HepG2 (cell line): ENCODE data around the gene EEF1A2. TPM values are rescaled to one million over a fixed set of nuclear protein-coding genes. Genes with fewer than 3 reads are reported as not detected.

Experiments used
- CREM ChIP-seq, 2 experiments: sonication (generic) in 1 of 2; formaldehyde crosslinking in 1 of 2; IDR thresholded peaks; 2 replicates each; pipeline versions ENCODE4 v1.4.0 to v1.6.1; 2016 to 2020; ENCODE audit warnings: antibody characterized with exemption in 1 of 2, mild to moderate bottlenecking in 1 of 2, missing genetic modification reagents in 1 of 2
- GTF3A ChIP-seq: sonication (generic); formaldehyde crosslinking; conservative IDR thresholded peaks from 2 replicates; pipeline ENCODE4 v1.4.0; 2020; ENCODE audit warnings: mild to moderate bottlenecking, missing genetic modification reagents
- HOXD1 ChIP-seq: sonication (generic); formaldehyde crosslinking; IDR thresholded peaks from 2 replicates; pipeline ENCODE4 v1.5.0; 2020; ENCODE audit warnings: missing genetic modification reagents
- JUN ChIP-seq: sonication (generic); formaldehyde crosslinking; IDR thresholded peaks from 2 replicates; pipeline ENCODE4 v1.4.0; 2020; ENCODE audit warnings: mild to moderate bottlenecking, missing genetic modification reagents
- MTF2 ChIP-seq: sonication (generic); formaldehyde crosslinking; IDR thresholded peaks from 2 replicates; pipeline ENCODE4 v1.5.0; 2020; ENCODE audit warnings: missing genetic modification reagents, borderline replicate concordance
- MZF1 ChIP-seq: sonication (generic); formaldehyde crosslinking; IDR thresholded peaks from 2 replicates; pipeline ENCODE4 v1.8.1; 2023; ENCODE audit warnings: mild to moderate bottlenecking, missing genetic modification reagents, borderline replicate concordance
- NFRKB ChIP-seq: fragments of 450-650 bp; IDR thresholded peaks from 2 replicates; pipeline ENCODE4 v1.6.1; 2017
- NR2F2 ChIP-seq: IDR thresholded peaks from 2 replicates; pipeline ENCODE4 v1.6.1; 2012; ENCODE audit warnings: low read depth, inconsistent platforms, borderline replicate concordance
- PHB2 ChIP-seq: fragments of 450-650 bp; IDR thresholded peaks from 2 replicates; pipeline ENCODE4 v1.6.1; 2018; ENCODE audit not compliant: partially characterized antibody
- POGZ ChIP-seq: sonication (generic); formaldehyde crosslinking; IDR thresholded peaks from 2 replicates; pipeline ENCODE4 v1.4.0; 2020; ENCODE audit warnings: mild to moderate bottlenecking, missing genetic modification reagents
- SCMH1 ChIP-seq: sonication (generic); formaldehyde crosslinking; IDR thresholded peaks from 2 replicates; pipeline ENCODE4 v1.9.0; 2021; ENCODE audit warnings: missing genetic modification reagents, mild to moderate bottlenecking, borderline replicate concordance
- SPEN ChIP-seq: sonication (generic); formaldehyde crosslinking; IDR thresholded peaks from 2 replicates; pipeline ENCODE4 v1.5.1; 2020; ENCODE audit warnings: low read depth, mild to moderate bottlenecking, missing genetic modification reagents
- TCF7 ChIP-seq: sonication (generic); IDR thresholded peaks from 2 replicates; pipeline ENCODE4 v1.6.1; 2016; ENCODE audit warnings: antibody characterized with exemption, low read depth
- THAP11 ChIP-seq: IDR thresholded peaks from 2 replicates; pipeline ENCODE4 v1.6.1; 2016; ENCODE audit warnings: missing biosample characterization, missing genetic modification reagents
- TOE1 ChIP-seq: sonication (generic); formaldehyde crosslinking; IDR thresholded peaks from 2 replicates; pipeline ENCODE4 v1.4.0; 2020; ENCODE audit warnings: mild to moderate bottlenecking, missing genetic modification reagents
- ZNF367 ChIP-seq: sonication (generic); formaldehyde crosslinking; IDR thresholded peaks from 2 replicates; pipeline ENCODE4 v1.4.0; 2020; ENCODE audit warnings: missing genetic modification reagents, borderline replicate concordance
- ZNF382 ChIP-seq: sonication (generic); formaldehyde crosslinking; IDR thresholded peaks from 2 replicates; pipeline ENCODE4 v1.5.0; 2020; ENCODE audit warnings: missing genetic modification reagents, mild to moderate bottlenecking, borderline replicate concordance
- ZNF451 ChIP-seq: sonication (generic); formaldehyde crosslinking; IDR thresholded peaks from 2 replicates; pipeline ENCODE4 v1.5.0; 2020; ENCODE audit warnings: mild to moderate bottlenecking, missing genetic modification reagents
- ZNF577 ChIP-seq: sonication (generic); formaldehyde crosslinking; IDR thresholded peaks from 2 replicates; pipeline ENCODE4 v1.4.0; 2020; ENCODE audit warnings: mild to moderate bottlenecking, low read depth, missing genetic modification reagents, borderline replicate concordance
- ZNF639 ChIP-seq: conservative IDR thresholded peaks from 2 replicates; pipeline ENCODE4 v1.6.1; 2018; ENCODE audit warnings: missing genetic modification reagents
- ZNF644 ChIP-seq: IDR thresholded peaks from 2 replicates; pipeline ENCODE4 v1.6.1; 2016; ENCODE audit warnings: low read depth
- ZNF766 ChIP-seq: sonication (generic); formaldehyde crosslinking; IDR thresholded peaks from 2 replicates; pipeline ENCODE4 v1.5.0; 2020; ENCODE audit warnings: missing genetic modification reagents, borderline replicate concordance
- ZNF768 ChIP-seq: sonication (generic); formaldehyde crosslinking; IDR thresholded peaks from 2 replicates; pipeline ENCODE4 v1.4.0; 2020; ENCODE audit warnings: missing genetic modification reagents
- ZNF891 ChIP-seq: sonication (generic); formaldehyde crosslinking; IDR thresholded peaks from 2 replicates; pipeline ENCODE4 v1.5.0; 2020; ENCODE audit warnings: mild to moderate bottlenecking, missing genetic modification reagents
- polyA plus RNA-seq, 8 experiments: library from polyadenylated mRNA; depleted of rRNA in 3 of 8; stranded (reverse) in 7 of 8; unstranded in 1 of 8; fragments of >200 nt; fragmentation: Illumina TruSeq in 4 of 8; extraction: Trizol in 4 of 8; gene quantifications; 2 replicates each; pipeline versions ENCODE4 v1.2.1 to v1.2.3, GENCODE V29; 2011 to 2016; ENCODE audit warnings: low read depth in 4 of 8, missing spikeins in 1 of 8, mixed read lengths in 1 of 8; ENCODE audit not compliant: insufficient read depth in 1 of 8
- total RNA-seq, 5 experiments: library from RNA; depleted of rRNA; stranded (reverse); fragments of >200 nt; fragmentation: Illumina TruSeq; extraction: Trizol; gene quantifications; 2 replicates each; pipeline ENCODE4 v1.2.3, GENCODE V29; 2016; ENCODE audit warnings: low read depth in 1 of 5
- TF ChIP-seq, protein P1 (sequence below): sonication (generic); formaldehyde crosslinking; IDR thresholded peaks from 2 replicates; pipeline ENCODE4 v1.5.1; 2020; ENCODE audit warnings: mild to moderate bottlenecking, missing genetic modification reagents, borderline replicate concordance
- TF ChIP-seq, protein P2 (sequence below): sonication (generic); formaldehyde crosslinking; IDR thresholded peaks from 2 replicates; pipeline ENCODE4 v1.4.0; 2020; ENCODE audit warnings: missing genetic modification reagents, borderline replicate concordance

Gene EEF1A2
- total and polyA plus RNA-seq, 2 of the 13 experiments (the other 11 are each of a cell fraction or from before 2014, with no cell fraction given): 0.44 to 0.87 TPM

DNA sequence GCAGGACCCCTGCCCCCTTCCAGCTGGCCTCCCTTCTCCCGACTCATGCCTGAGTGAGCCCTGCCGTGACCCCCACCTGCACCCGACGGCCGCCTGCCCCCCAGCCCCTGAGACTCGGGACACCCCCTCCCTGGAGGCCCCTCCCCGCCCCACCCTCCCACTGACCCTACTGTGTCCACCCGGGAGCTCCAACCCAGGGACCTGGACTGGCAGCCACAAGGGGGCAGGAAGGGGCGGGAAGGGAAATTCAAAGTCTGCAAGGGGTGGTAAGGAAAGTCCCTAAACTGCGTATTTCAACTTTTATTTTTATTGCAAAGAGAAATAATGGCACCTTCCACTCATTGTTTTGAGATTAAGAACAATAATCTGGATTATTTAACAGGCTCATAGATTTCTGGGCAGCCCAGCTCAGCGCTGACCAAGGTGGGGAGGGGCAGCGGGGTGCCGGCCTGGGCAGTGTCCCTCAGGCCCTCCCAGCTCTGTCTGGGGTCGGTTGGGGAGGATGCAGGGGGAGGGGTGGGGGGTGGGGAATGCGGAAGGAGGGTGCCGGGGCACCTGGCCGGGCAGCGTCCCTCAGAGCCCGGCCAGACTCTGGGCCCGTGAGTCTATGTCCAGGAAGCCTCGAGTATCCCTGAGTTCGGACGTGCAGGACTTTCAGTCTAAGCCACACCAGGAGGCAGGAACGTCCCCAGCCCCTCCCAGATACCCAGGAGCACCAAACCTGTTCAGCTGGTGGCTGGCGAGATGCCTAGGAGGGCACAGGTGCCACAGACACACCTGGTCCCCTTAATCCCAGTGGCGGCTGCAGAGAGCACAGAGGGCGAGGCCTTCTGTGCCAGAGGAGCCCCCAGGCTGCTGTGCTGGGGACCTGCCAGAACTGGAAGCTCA is 39.6 kb upstream of the EEF1A2 start (continued):
- no peak for TF ChIP-seq SPEN (CRISPR knock-in tag)
- no peak; the same call in 1 of the 2 replicates for TF ChIP-seq GTF3A (CRISPR knock-in tag)
- TF ChIP-seq TOE1: no peak
- TF ChIP-seq, protein P1, sequence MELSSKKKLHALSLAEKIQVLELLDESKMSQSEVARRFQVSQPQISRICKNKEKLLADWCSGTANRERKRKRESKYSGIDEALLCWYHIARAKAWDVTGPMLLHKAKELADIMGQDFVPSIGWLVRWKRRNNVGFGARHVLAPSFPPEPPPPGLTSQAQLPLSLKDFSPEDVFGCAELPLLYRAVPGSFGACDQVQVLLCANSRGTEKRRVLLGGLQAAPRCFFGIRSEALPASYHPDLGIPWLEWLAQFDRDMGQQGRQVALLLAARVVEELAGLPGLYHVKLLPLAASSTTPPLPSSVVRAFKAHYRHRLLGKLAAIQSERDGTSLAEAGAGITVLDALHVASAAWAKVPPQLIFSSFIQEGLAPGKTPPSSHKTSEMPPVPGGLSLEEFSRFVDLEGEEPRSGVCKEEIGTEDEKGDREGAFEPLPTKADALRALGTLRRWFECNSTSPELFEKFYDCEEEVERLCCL: no peak
- TF ChIP-seq NFRKB: no peak
- no peak for TF ChIP-seq ZNF644 (CRISPR knock-in tag)
- TF ChIP-seq ZNF891: no peak
- TF ChIP-seq HOXD1 (CRISPR knock-in tag): 0 out of 2 replicates have a peak, but pooled peaks have one; percentile 2
- TF ChIP-seq CREM (IDR thresholded peaks at IDR 0.05): no peak
- TF ChIP-seq CREM (CRISPR knock-in tag; IDR thresholded peaks at IDR 0.05): no peak
- TF ChIP-seq PHB2: no peak
- TF ChIP-seq ZNF451 (CRISPR knock-in tag): 0 out of 2 replicates have a peak, but pooled peaks have one; percentile 8
- TF ChIP-seq MZF1: no peak
- TF ChIP-seq ZNF367 (CRISPR knock-in tag): no peak
- no peak for TF ChIP-seq JUN (CRISPR knock-in tag)
- TF ChIP-seq NR2F2: 0 out of 2 replicates have a peak, but pooled peaks have one; percentile 4
- TF ChIP-seq, protein P2, sequence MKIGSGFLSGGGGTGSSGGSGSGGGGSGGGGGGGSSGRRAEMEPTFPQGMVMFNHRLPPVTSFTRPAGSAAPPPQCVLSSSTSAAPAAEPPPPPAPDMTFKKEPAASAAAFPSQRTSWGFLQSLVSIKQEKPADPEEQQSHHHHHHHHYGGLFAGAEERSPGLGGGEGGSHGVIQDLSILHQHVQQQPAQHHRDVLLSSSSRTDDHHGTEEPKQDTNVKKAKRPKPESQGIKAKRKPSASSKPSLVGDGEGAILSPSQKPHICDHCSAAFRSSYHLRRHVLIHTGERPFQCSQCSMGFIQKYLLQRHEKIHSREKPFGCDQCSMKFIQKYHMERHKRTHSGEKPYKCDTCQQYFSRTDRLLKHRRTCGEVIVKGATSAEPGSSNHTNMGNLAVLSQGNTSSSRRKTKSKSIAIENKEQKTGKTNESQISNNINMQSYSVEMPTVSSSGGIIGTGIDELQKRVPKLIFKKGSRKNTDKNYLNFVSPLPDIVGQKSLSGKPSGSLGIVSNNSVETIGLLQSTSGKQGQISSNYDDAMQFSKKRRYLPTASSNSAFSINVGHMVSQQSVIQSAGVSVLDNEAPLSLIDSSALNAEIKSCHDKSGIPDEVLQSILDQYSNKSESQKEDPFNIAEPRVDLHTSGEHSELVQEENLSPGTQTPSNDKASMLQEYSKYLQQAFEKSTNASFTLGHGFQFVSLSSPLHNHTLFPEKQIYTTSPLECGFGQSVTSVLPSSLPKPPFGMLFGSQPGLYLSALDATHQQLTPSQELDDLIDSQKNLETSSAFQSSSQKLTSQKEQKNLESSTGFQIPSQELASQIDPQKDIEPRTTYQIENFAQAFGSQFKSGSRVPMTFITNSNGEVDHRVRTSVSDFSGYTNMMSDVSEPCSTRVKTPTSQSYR (CRISPR knock-in tag): peak; percentile 33; the same call in 1 of the 2 replicates
- no peak for TF ChIP-seq TCF7
- peak; percentile 9; the same call in 1 of the 2 replicates for TF ChIP-seq ZNF639 (CRISPR knock-in tag)
- TF ChIP-seq ZNF766 (CRISPR knock-in tag): no peak; the same call in 1 of the 2 replicates
- peak; percentile 11; the same call in 1 of the 2 replicates for TF ChIP-seq ZNF768 (CRISPR knock-in tag)
- TF ChIP-seq THAP11 (CRISPR knock-in tag): no peak
- TF ChIP-seq ZNF382 (CRISPR knock-in tag): no peak
- TF ChIP-seq MTF2 (CRISPR knock-in tag): no peak
- TF ChIP-seq ZNF577: no peak
- TF ChIP-seq SCMH1: no peak
- TF ChIP-seq POGZ: no peak
